Measurements from ENCODE around the gene SLC27A3.
A peak's percentile ranks its signal among the peaks of the same experiment; 100 is the strongest.
"Not testable (repeated sequence)": the region's sequence is repeated elsewhere in the genome, so short reads cannot be mapped to it uniquely, and the experiment has no call there.

SLC27A3 gene

GRCh38 chr1:153775458-153776327, 486 bp downstream of the SLC27A3 start:
- Histone ChIP-seq H3K9me3 (ENCODE audit: insufficient read depth, low read depth, low read length) (no peaks in the 10 kb centered on the region), H3K27me3 (ENCODE audit: insufficient read depth, low read length) (no peaks in the 10 kb centered on the region), H3K27ac (ENCODE audit: low read depth, low read length) (peak overlapping the region; percentile 83), H3K4me3 (ENCODE audit: low read length) (peak overlapping the region; percentile 99), H3K4me1 (ENCODE audit: insufficient read depth, low read length) (peaks cover 15% of the 10 kb centered on the region; the same call in 1 of the 2 replicates), H3K9ac (ENCODE audit: low read depth, low read length) (peak overlapping the region; percentile 95), H3K36me3 (ENCODE audit: insufficient read depth, low read length) (peaks cover 29% of the 10 kb centered on the region)
- under 1% methylated on average over 83 of the region's 83 CpGs for WGBS

- Histone ChIP-seq H3K27me3 (ENCODE audit: insufficient read depth, low read length) (no peaks in the 10 kb centered on the region), H3K27ac (ENCODE audit: low read depth, low read length) (peak overlapping the region; percentile 83; the same call in 1 of the 2 replicates), H3K36me3 (ENCODE audit: insufficient read depth, low read length) (peaks cover 25% of the 10 kb centered on the region), H3K4me3 (ENCODE audit: low read length) (peak overlapping the region; percentile 99), H3K9me3 (ENCODE audit: insufficient read depth, low read depth, low read length) (no peaks in the 10 kb centered on the region), H3K9ac (ENCODE audit: low read depth, low read length) (peak overlapping the region; percentile 23; the same call in 1 of the 2 replicates), H3K4me1 (ENCODE audit: insufficient read depth, low read length) (peaks cover 15% of the 10 kb centered on the region; the same call in 1 of the 2 replicates)
- WGBS: 70% methylated on average over 9 of the region's 10 CpGs
Observed at GRCh38 chr1:153776352-153776751, 1.1 kb downstream of the SLC27A3 start.

DNA sequence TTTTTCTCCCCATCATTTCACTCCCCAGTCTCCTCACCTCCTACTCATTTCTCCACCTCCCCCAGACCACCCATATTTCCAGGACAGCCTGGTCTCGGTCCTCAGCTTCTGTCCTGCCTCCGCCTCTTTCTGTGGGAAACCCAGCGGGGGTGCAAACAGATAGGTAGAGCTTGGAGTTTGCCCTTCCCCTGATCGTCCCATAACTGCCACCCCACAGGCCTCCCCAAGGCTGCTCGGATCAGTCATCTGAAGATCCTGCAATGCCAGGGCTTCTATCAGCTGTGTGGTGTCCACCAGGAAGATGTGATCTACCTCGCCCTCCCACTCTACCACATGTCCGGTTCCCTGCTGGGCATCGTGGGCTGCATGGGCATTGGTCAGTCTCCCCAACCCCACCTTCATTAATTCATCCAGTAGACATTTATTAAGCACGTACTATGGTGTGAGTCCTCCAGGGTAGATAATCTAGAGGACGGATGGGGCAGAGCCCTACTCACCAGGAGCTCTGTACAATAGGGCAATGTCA, 1.7 kb downstream of the SLC27A3 start:
- H3K27ac ChIP-seq (ENCODE audit: low read depth, low read length): no peak overlapping the region
- no peaks in the 10 kb centered on the region for H3K27me3 ChIP-seq (ENCODE audit: insufficient read depth, low read length)
- H3K36me3 ChIP-seq (ENCODE audit: insufficient read depth, low read length): peaks cover 20% of the 10 kb centered on the region
- H3K9me3 ChIP-seq (ENCODE audit: insufficient read depth, low read depth, low read length): no peaks in the 10 kb centered on the region
- peaks cover 15% of the 10 kb centered on the region; the same call in 1 of the 2 replicates for H3K4me1 ChIP-seq (ENCODE audit: insufficient read depth, low read length)
- H3K9ac ChIP-seq (ENCODE audit: low read depth, low read length): no peak overlapping the region
- peak overlapping the region; percentile 99; the same call in 1 of the 2 replicates for H3K4me3 ChIP-seq (ENCODE audit: low read length)
- 93% methylated on average over 10 of the region's 10 CpGs for WGBS

GRCh38 chr1:153777648-153778047, 2.4 kb downstream of the SLC27A3 start:
- H3K27ac ChIP-seq (ENCODE audit: low read depth, low read length): no peak overlapping the region
- H3K27me3 ChIP-seq (ENCODE audit: insufficient read depth, low read length): no peaks in the 10 kb centered on the region
- H3K36me3 ChIP-seq (ENCODE audit: insufficient read depth, low read length): peaks cover 13% of the 10 kb centered on the region
- 95% methylated on average over 7 of the region's 7 CpGs for WGBS
- no peaks in the 10 kb centered on the region for H3K9me3 ChIP-seq (ENCODE audit: insufficient read depth, low read depth, low read length)
- no peak overlapping the region for H3K4me3 ChIP-seq (ENCODE audit: low read length)
- H3K4me1 ChIP-seq (ENCODE audit: insufficient read depth, low read length): peaks cover 15% of the 10 kb centered on the region; the same call in 1 of the 2 replicates
- H3K9ac ChIP-seq (ENCODE audit: low read depth, low read length): no peak overlapping the region

DNA sequence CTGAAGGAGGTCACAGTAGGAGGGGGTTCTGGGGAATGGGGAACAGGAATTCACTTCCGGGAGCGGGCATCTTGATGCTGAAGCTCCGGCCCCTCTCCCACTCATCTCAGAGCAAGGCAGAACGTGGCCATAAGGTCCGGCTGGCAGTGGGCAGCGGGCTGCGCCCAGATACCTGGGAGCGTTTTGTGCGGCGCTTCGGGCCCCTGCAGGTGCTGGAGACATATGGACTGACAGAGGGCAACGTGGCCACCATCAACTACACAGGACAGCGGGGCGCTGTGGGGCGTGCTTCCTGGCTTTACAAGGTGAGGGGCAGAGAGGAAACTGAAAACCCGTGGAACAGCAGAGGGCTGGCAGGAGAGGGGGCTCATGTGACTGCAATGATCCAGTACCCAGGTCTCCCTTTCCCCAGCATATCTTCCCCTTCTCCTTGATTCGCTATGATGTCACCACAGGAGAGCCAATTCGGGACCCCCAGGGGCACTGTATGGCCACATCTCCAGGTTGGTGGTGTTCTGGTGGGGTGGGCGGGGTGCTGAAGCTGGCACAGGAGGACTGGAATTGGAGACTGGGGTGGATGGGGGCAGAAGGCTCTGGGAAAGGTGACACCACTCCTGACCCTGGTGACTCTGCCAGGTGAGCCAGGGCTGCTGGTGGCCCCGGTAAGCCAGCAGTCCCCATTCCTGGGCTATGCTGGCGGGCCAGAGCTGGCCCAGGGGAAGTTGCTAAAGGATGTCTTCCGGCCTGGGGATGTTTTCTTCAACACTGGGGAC, 3.0 kb downstream of the SLC27A3 start:
- Histone ChIP-seq H3K4me3 (ENCODE audit: low read length) (no peak overlapping the region), H3K27ac (ENCODE audit: low read depth, low read length) (no peak overlapping the region), H3K36me3 (ENCODE audit: insufficient read depth, low read length) (peaks cover 7% of the 10 kb centered on the region), H3K4me1 (ENCODE audit: insufficient read depth, low read length) (peaks cover 15% of the 10 kb centered on the region; the same call in 1 of the 2 replicates), H3K27me3 (ENCODE audit: insufficient read depth, low read length) (no peaks in the 10 kb centered on the region), H3K9ac (ENCODE audit: low read depth, low read length) (no peak overlapping the region), H3K9me3 (ENCODE audit: insufficient read depth, low read depth, low read length) (no peaks in the 10 kb centered on the region)
- WGBS: 92% methylated on average over 22 of the region's 22 CpGs

DNA sequence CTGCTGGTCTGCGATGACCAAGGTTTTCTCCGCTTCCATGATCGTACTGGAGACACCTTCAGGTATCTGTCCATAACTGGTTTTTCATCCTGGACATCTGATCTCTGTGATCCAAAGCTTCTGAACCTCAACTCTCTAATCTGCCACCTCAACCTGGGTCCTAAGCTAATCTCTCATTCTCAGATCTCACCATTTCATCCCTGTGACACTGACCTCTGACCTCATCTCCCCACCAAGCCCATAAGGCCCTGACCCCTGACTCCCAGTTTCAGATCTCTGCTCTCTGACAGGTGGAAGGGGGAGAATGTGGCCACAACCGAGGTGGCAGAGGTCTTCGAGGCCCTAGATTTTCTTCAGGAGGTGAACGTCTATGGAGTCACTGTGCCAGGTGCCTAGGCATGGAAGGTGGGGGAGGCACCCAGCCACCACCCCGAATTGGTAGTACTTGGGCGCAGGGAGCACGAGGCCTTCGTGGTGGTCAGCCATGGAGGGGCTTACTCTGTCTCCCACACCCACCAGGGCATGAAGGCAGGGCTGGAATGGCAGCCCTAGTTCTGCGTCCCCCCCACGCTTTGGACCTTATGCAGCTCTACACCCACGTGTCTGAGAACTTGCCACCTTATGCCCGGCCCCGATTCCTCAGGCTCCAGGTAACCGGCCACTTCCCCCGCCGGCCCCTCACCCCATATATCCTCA, 3.8 kb downstream of the SLC27A3 start:
- H3K27me3 ChIP-seq (ENCODE audit: insufficient read depth, low read length): no peaks in the 10 kb centered on the region
- H3K4me3 ChIP-seq (ENCODE audit: low read length): no peak overlapping the region
- H3K9ac ChIP-seq (ENCODE audit: low read depth, low read length): no peak overlapping the region
- no peaks in the 10 kb centered on the region for H3K9me3 ChIP-seq (ENCODE audit: insufficient read depth, low read depth, low read length)
- 93% methylated on average over 18 of the region's 18 CpGs for WGBS
- H3K36me3 ChIP-seq (ENCODE audit: insufficient read depth, low read length): no peaks in the 10 kb centered on the region; the same call in 1 of the 2 replicates
- peaks cover 18% of the 10 kb centered on the region for H3K4me1 ChIP-seq (ENCODE audit: insufficient read depth, low read length)
- no peak overlapping the region for H3K27ac ChIP-seq (ENCODE audit: low read depth, low read length)

DNA sequence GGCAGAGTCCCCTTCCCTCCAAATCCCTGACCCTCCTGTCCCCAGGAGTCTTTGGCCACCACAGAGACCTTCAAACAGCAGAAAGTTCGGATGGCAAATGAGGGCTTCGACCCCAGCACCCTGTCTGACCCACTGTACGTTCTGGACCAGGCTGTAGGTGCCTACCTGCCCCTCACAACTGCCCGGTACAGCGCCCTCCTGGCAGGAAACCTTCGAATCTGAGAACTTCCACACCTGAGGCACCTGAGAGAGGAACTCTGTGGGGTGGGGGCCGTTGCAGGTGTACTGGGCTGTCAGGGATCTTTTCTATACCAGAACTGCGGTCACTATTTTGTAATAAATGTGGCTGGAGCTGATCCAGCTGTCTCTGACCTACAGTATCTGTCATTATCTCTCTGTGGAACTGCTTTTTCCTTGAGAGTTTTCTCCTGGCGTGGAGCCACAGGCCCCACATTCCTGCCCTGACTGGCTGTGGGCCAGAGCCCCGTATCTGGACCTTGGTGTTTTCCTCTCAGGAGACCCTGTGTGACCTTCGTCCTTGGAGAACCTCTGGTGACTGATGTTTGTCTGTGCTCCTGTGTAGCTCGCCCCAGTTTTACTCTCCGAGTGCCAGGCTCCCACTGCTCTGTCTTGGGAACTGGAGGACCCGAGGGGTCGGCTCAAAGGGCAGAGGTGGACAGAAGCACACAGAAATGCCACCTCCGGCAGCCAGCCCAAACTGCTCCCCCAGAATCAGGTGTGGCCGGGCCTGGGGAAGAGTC, 4.8 kb downstream of the SLC27A3 start:
- no peak overlapping the region for H3K27ac ChIP-seq (ENCODE audit: low read depth, low read length)

DNA sequence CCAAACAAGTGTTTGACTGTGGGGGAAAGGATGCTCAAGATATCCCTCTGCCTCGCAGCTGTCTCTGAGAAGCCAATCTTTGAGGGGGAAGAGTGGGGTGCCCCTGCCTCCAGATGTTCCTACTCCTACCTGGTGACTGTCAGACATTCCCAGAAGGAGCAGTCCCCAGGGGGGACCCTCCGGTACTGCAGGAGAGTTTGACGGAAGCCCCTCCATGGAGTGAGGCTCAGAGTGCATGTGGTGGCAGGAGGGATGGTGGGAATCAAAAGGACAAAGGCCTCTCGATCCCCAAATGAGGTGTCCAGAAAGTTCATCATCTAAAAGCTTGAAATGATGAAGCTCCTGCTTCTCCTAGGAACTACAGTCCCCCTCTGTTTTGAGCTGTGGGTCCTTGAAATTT, 5.3 kb downstream of the SLC27A3 start:
- peaks cover 14% of the 10 kb centered on the region for H3K4me1 ChIP-seq (ENCODE audit: insufficient read depth, low read length)
- H3K9ac ChIP-seq (ENCODE audit: low read depth, low read length): no peak overlapping the region
- WGBS: 90% methylated on average over 4 of the region's 4 CpGs
- H3K27me3 ChIP-seq (ENCODE audit: insufficient read depth, low read length): no peaks in the 10 kb centered on the region
- H3K9me3 ChIP-seq (ENCODE audit: insufficient read depth, low read depth, low read length): no peaks in the 10 kb centered on the region
- H3K27ac ChIP-seq (ENCODE audit: low read depth, low read length): no peak overlapping the region
- H3K4me3 ChIP-seq (ENCODE audit: low read length): no peak overlapping the region
- no peaks in the 10 kb centered on the region; the same call in 1 of the 2 replicates for H3K36me3 ChIP-seq (ENCODE audit: insufficient read depth, low read length)

More for the DNA sequence above, 4.8 kb downstream of the SLC27A3 start:
- Histone ChIP-seq H3K27me3 (ENCODE audit: insufficient read depth, low read length) (no peaks in the 10 kb centered on the region), H3K4me3 (ENCODE audit: low read length) (no peak overlapping the region), H3K36me3 (ENCODE audit: insufficient read depth, low read length) (no peaks in the 10 kb centered on the region; the same call in 1 of the 2 replicates), H3K9ac (ENCODE audit: low read depth, low read length) (no peak overlapping the region), H3K9me3 (ENCODE audit: insufficient read depth, low read depth, low read length) (no peaks in the 10 kb centered on the region), H3K4me1 (ENCODE audit: insufficient read depth, low read length) (peaks cover 14% of the 10 kb centered on the region)
- WGBS: 92% methylated on average over 17 of the region's 17 CpGs

DNA sequence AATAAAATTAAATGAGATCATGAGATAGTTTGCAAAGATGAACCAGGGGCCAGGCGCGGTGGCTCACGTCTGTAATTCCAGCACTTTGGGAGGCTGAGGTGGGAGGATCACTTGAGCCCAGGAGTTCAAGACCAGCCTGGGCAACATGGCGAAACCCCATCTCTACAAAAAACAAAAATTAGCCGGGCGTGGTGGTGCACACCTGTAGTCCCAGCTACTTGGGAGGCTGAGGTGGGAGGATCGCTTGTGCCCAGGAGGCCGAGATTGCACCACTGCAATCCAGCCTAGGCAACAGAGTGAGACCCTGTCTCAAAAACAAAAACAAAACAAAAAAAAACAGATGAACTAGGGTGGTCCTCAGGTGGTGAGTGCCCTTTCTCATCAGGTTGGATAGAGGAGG, 7.4 kb downstream of the SLC27A3 start:
- H3K4me3 ChIP-seq (ENCODE audit: low read length): peak overlapping the region; percentile 69
- H3K9ac ChIP-seq (ENCODE audit: low read depth, low read length): not testable (repeated sequence)

More for the DNA sequence above, 7.4 kb downstream of the SLC27A3 start:
- H3K36me3 ChIP-seq (ENCODE audit: insufficient read depth, low read length); H3K27me3 ChIP-seq (ENCODE audit: insufficient read depth, low read length); H3K9me3 ChIP-seq (ENCODE audit: insufficient read depth, low read depth, low read length); H3K4me1 ChIP-seq (ENCODE audit: insufficient read depth, low read length); H3K27ac ChIP-seq (ENCODE audit: low read depth, low read length): not testable (repeated sequence)
- WGBS: 94% methylated on average over 7 of the region's 8 CpGs
